Measurements from ENCODE around the gene PSD2.

PSD2 gene

DNA sequence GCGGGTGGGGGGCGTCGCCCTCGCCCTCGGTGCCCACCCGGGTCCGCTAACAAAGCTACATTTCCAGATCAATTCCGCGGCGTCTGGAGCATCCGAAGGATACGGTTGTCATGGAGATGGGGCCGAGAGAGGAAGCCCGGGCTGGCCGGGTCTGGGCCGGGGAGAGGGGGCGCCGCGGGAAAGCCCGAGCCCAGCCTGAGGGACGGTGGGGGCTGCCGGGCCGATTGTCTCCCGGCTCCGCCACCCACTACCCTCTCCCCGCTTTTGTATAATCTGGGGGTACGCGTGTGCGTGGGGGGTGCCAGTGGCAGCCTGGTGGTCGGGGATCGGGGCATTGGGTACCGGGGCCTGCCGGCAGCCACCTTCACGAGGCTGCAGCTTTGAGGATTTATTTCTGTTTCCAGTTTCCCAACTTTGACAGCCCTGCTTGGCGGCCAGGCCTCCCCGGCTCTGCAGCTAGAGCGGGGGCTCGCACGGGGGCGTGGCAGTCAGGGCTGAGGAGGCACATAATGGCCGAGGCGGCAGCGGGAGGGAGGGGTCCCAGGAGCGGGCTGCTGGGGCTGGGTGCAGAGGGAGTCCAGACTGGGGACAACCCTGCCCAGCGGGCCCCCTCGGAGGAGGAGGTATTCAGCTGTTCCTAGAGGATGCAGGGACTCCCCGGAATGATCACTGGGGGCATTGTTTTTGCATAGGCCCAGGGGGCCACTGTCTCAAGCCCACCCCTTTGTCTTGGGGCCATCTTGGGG lies 626 bp downstream of the PSD2 start:
- H3K4me3 Mint-ChIP-seq, result peak overlapping the region; percentile 30
- no peaks in the 10 kb centered on the region for H3K9me3 Mint-ChIP-seq
- no peaks in the 10 kb centered on the region for H3K4me1 Mint-ChIP-seq
- no peak for DNase-seq (ENCODE audit: low spot score in 2 of 2)
- no peak for ATAC-seq
- no peaks in the 10 kb centered on the region for H3K36me3 Mint-ChIP-seq
- H3K27ac Mint-ChIP-seq, result no peak overlapping the region

GRCh38 chr5:139797335-139797734 lies 1.7 kb downstream of the PSD2 start:
- no peak overlapping the region for H3K27ac Mint-ChIP-seq
- no peak for ATAC-seq
- DNase-seq (ENCODE audit: low spot score in 2 of 2), result no peak
- H3K4me3 Mint-ChIP-seq, result no peak overlapping the region
- H3K36me3 Mint-ChIP-seq, result no peaks in the 10 kb centered on the region
- H3K9me3 Mint-ChIP-seq, result no peaks in the 10 kb centered on the region
- no peaks in the 10 kb centered on the region for H3K4me1 Mint-ChIP-seq

- ATAC-seq, result no peak
- Mint-ChIP-seq H3K36me3 (no peaks in the 10 kb centered on the region), H3K4me3 (no peak overlapping the region), H3K4me1 (no peaks in the 10 kb centered on the region), H3K9me3 (no peaks in the 10 kb centered on the region), H3K27ac (no peak overlapping the region)
- DNase-seq (ENCODE audit: low spot score in 2 of 2), result no peak
Measured at GRCh38 chr5:139797856-139798510, 2.4 kb downstream of the PSD2 start.

GRCh38 chr5:139798883-139799282 lies 3.3 kb downstream of the PSD2 start:
- no peak overlapping the region for H3K4me3 Mint-ChIP-seq
- H3K27ac Mint-ChIP-seq, result no peak overlapping the region
- no peaks in the 10 kb centered on the region for H3K9me3 Mint-ChIP-seq
- no peaks in the 10 kb centered on the region for H3K36me3 Mint-ChIP-seq
- ATAC-seq, result no peak
- no peaks in the 10 kb centered on the region for H3K4me1 Mint-ChIP-seq
- DNase-seq (ENCODE audit: low spot score in 2 of 2), result no peak

- Mint-ChIP-seq H3K27ac (no peak overlapping the region), H3K36me3 (no peaks in the 10 kb centered on the region), H3K4me3 (no peak overlapping the region), H3K4me1 (no peaks in the 10 kb centered on the region), H3K9me3 (no peaks in the 10 kb centered on the region)
- ATAC-seq (no peak), DNase-seq (ENCODE audit: low spot score in 2 of 2) (no peak)
Measured at GRCh38 chr5:139799359-139799758, 3.8 kb downstream of the PSD2 start.

- H3K4me1 Mint-ChIP-seq, result no peaks in the 10 kb centered on the region
- ATAC-seq, result no peak
- H3K36me3 Mint-ChIP-seq, result no peaks in the 10 kb centered on the region
- DNase-seq (ENCODE audit: low spot score in 2 of 2), result no peak
- no peaks in the 10 kb centered on the region for H3K9me3 Mint-ChIP-seq
- H3K4me3 Mint-ChIP-seq, result no peak overlapping the region
- H3K27ac Mint-ChIP-seq, result no peak overlapping the region
Measured at GRCh38 chr5:139803978-139804377, 8.4 kb downstream of the PSD2 start.

DNA sequence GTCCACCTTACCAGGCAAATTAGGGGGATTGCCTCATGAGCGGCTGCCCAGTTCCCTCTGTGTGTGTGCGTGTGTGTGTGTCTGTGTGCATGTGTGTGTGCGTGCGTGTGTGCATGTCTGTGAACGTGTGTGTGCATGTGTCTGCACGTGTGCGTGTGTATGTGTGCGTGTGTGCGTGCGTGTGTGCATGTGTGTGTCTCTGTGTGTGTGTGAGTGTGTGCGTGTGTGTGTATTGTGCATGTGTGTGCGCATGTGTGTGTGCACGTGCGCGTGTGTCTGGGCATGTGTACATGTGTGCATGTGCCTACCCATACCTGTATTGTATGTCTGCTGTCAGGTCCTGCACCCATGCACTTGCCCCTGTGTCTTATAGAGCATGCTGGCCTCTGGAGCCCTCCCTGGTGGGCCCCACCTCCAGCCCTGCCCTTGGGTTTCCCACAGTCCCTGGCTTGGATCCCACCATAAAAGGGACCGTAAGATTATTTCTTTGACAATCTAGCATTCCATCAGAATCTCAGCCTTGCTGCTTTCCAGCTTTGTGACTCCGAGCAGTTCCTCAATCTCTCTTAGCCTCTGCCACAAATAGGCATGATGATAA lies 9.3 kb downstream of the PSD2 start:
- no peak for ATAC-seq
- H3K9me3 Mint-ChIP-seq, result no peaks in the 10 kb centered on the region
- no peak for DNase-seq (ENCODE audit: low spot score in 2 of 2)
- no peaks in the 10 kb centered on the region for H3K4me1 Mint-ChIP-seq
- no peak overlapping the region for H3K27ac Mint-ChIP-seq
- H3K4me3 Mint-ChIP-seq, result no peak overlapping the region
- H3K36me3 Mint-ChIP-seq, result peaks cover under 1% of the 10 kb centered on the region

- Mint-ChIP-seq H3K4me1 (no peaks in the 10 kb centered on the region), H3K36me3 (peaks cover 4% of the 10 kb centered on the region), H3K4me3 (no peak overlapping the region), H3K27ac (no peak overlapping the region), H3K9me3 (no peaks in the 10 kb centered on the region)
- DNase-seq (ENCODE audit: low spot score in 2 of 2), result no peak
- ATAC-seq, result no peak
Measured at GRCh38 chr5:139805545-139805944, 9.9 kb downstream of the PSD2 start.

- Mint-ChIP-seq H3K36me3 (peaks cover 4% of the 10 kb centered on the region), H3K4me3 (no peak overlapping the region), H3K27ac (no peak overlapping the region), H3K9me3 (no peaks in the 10 kb centered on the region), H3K4me1 (no peaks in the 10 kb centered on the region)
- DNase-seq (ENCODE audit: low spot score in 2 of 2) (no peak), ATAC-seq (no peak)
Measured at GRCh38 chr5:139806111-139806510, 10.5 kb downstream of the PSD2 start.

- Mint-ChIP-seq H3K4me1 (no peaks in the 10 kb centered on the region), H3K9me3 (no peaks in the 10 kb centered on the region), H3K36me3 (peaks cover 4% of the 10 kb centered on the region), H3K4me3 (no peak overlapping the region), H3K27ac (no peak overlapping the region)
- ATAC-seq (no peak), DNase-seq (ENCODE audit: low spot score in 2 of 2) (no peak)
Measured at GRCh38 chr5:139806726-139807646, 11.4 kb downstream of the PSD2 start.

DNA sequence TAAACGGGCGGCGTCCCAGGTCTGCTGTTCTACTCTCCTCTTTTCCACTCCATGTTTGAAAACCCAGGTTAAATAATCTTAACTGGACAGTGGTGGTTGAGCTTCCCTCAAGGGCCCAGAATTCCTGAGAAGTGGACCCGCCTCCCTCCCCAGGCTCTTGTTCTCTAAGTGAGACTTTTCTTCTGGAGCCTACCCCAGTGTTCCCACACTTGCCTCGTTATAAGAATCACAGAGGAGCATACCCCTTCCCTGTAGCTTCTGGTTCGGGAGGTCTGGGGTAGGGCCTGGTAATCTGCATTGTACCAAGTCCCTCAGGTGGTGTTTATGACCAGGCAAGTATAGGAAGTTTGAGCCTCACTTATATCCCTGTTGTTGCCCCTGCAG lies 12.0 kb downstream of the PSD2 start:
- H3K4me1 Mint-ChIP-seq, result no peaks in the 10 kb centered on the region
- no peak for ATAC-seq
- peaks cover 4% of the 10 kb centered on the region for H3K36me3 Mint-ChIP-seq
- H3K4me3 Mint-ChIP-seq, result no peak overlapping the region
- no peak overlapping the region for H3K27ac Mint-ChIP-seq
- H3K9me3 Mint-ChIP-seq, result no peaks in the 10 kb centered on the region
- DNase-seq (ENCODE audit: low spot score in 2 of 2), result no peak

- peaks cover 4% of the 10 kb centered on the region for H3K36me3 Mint-ChIP-seq
- no peak overlapping the region for H3K4me3 Mint-ChIP-seq
- H3K4me1 Mint-ChIP-seq, result no peaks in the 10 kb centered on the region
- no peaks in the 10 kb centered on the region for H3K9me3 Mint-ChIP-seq
- H3K27ac Mint-ChIP-seq, result no peak overlapping the region
- DNase-seq (ENCODE audit: low spot score in 2 of 2) (peak in 1 of 2 donors; percentile 66), ATAC-seq (peak; percentile 54)
Measured at GRCh38 chr5:139808481-139809330, 13.1 kb downstream of the PSD2 start.

DNA sequence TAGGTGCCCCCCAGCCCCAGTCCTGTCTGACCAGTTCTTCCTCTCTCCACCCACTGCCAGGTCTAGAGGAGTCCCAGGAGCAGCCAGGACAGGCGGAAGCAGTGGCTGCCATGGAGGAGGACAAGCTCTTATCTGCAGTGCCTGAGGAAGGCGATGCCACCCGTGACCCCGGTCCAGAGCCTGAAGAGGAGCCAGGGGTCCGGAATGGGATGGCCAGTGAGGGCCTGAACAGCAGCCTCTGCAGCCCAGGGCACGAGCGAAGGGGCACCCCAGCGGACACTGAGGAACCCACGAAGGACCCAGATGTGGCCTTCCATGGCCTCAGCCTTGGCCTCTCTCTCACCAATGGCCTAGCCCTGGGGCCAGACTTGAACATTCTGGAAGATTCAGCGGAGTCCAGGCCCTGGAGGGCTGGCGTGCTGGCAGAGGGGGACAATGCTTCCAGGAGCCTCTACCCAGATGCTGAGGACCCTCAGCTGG lies 13.8 kb downstream of the PSD2 start:
- H3K27ac Mint-ChIP-seq, result no peak overlapping the region
- H3K36me3 Mint-ChIP-seq, result peaks cover 4% of the 10 kb centered on the region
- no peak overlapping the region for H3K4me3 Mint-ChIP-seq
- DNase-seq (ENCODE audit: low spot score in 2 of 2), result no peak
- H3K4me1 Mint-ChIP-seq, result no peaks in the 10 kb centered on the region
- ATAC-seq, result no peak
- no peaks in the 10 kb centered on the region for H3K9me3 Mint-ChIP-seq
